HG02981 (cell line): Measurements from ENCODE around the gene IL10.
A peak's percentile ranks its signal among the peaks of the same experiment; 100 is the strongest.
"Not testable (repeated sequence)": the region's sequence is repeated elsewhere in the genome, so short reads cannot be mapped to it uniquely, and the experiment has no call there.

Experiments
- ATAC-seq: cut with Tn5 transposase; IDR thresholded peaks from one replicate; pipeline ENCODE4 v1.9.1; 2021; ENCODE audit warnings: mild to moderate bottlenecking, moderate library complexity; ENCODE audit not compliant: unreplicated experiment

IL10 gene

GRCh38 chr1:206768472-206769303 lies 3.6 kb downstream of the IL10 start:
- ATAC-seq = no peak

DNA sequence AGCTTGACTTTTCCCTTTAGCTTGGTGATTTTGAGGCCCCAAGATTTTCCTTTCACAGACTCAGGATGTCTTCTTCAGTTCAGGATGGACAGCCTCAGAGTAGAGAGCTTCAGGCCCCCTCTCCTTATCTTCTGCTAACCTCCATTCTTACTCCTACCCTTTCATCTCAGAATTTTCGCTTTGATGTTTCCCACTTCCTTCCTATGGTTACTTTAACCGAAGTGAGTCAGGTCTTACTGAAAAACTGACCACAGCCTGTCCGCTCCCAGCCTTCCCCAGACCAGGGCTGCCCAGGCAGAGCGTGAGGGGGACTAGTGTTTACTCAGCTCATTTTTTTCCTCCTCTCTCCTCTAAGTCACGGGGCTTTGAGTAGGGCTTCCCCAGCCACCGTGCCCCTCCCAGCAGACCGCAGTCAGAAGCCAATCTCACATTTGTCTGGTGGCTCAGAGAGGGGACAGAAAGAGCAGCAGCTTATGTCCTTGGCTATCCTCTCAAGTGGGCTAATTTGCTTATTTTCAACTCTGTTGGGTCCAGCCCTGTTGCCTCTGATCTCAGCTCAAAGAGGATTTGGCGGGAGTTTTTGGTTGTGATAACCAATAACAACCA lies 5.9 kb downstream of the IL10 start:
- ATAC-seq = peak; percentile 42

GRCh38 chr1:206765771-206766170 lies 6.5 kb downstream of the IL10 start:
- ATAC-seq = not testable (repeated sequence)

DNA sequence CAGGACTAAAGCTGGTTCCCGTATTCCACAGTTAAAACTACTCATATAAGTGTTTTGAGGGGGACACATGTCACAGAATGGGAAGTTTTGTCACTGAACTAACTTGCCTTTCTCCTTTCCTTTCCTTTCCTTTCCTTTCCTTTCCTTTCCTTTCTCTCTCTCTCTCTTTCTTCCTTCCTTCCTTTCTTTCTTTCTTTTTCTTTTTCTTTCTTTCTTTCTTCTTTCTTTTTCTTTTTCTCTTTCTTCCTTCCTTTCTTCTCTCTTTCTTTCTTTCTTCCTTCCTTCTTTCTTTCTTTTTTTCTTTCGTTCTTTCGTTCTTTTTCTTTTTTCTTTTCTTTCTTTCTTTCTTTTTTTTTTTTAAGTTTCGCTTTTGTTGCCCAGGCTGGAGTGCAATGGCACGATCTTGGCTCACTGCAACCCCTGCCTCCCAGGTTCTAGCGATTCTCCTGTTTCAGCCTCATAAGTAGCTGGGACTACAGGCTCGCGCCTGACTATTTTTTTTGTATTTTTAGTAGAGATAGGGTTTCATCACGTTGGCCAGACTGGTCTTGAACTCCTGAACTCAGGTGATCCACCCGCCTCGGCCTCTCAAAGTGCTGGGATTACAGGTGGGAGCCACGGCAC lies 9.4 kb downstream of the IL10 start:
- not testable (repeated sequence) for ATAC-seq

DNA sequence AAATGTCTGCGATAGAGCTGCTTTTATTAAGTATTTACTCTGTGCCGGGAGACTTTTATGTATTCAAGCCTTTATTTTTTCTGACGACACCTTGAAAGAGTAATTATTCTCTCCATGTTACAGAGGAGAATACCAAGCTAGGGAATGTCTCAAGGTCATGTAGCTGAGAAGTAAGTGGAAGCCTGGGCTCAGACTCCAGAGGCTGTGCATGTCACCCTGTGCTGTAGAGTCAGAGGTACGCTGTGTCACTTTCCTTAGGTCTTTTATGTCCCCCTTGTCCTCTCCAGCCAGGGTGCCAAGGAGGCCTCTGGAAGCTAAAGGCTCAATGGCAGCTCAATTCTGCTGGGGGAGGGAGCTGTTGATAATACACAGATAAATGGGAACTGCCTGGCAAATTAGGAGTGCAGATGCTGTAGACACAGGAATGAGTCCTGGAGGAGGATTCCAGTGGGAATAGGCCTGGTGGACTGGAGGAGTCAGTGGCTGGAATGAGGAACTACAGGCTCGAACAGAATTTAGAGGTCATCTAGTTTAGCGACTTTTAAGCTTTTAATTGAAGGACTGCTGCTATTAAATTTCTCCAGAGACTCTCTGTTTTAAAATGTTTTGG lies 11.0 kb downstream of the IL10 start:
- no peak for ATAC-seq

GRCh38 chr1:206760590-206760989 lies 11.7 kb downstream of the IL10 start:
- ATAC-seq = no peak

DNA sequence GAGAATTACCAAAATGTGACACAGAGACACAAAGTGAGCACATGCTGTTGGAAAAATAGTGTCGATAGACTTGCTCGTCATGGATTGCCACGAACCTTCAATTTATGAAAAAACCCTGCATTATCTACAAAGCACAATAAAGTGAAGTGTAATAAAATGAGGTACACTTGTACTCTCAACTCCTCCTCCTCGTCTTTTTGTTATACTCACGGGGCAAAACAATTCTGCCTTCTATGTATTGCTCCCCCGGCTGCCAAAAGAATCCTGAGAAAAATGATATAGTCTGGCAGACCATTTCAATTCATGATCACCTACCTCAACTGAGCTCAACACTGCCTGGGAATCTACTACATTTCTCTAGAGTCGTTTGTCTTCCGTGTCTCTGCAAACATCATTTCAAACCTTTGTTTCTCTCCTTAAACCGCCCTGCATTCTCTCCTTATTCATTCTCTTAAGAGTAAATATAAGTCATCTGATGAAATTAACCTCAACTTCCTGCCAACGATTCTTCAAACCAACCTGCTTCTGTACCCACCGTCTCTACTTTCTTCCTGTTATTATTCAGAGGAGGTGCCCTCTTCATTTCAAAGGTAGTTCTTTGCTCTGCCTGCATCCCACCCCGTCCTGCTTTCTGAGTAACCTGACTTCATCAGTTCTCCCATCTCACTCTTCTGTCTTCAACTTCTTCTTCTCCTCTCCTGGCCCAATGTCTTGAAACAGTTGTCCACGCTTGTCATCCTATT lies 14.6 kb downstream of the IL10 start:
- no peak for ATAC-seq

DNA sequence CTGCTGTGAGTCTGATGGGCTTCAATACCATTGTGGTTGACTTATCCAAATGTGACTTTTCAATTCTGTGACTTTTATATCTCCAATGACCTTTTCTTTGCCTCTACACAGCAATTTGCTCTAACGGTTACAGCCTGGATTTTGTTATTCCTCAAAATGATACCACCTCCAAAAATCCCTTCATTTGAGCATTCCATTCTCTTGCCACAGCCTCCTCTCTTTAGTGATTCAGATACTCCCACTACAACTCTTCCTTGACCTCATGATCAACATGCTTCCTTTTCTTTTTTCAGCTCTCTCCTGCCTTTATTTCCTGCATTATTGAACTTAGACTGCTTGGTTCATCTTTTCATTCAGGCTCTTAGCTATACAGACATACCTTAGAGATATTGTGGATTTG lies 18.3 kb downstream of the IL10 start:
- ATAC-seq = no peak

DNA sequence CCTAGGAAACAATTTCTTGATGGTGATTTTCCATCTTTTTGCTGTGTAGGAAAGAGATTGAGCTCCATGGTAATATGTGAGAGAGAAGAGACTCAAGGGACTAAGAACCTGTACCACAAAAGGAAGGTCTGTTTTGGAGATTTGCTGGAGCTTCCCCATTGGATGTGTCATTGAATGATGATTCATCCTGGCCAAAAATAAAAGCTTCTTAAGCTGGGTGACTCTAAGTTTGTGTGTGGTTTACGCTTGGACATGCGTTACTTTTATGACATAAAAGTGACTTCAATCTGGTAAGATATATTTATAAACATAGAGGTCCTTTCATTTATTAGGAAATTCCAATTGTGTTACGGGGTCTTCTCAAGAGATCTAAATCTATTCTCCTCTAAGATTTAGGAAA lies 19.2 kb downstream of the IL10 start:
- no peak for ATAC-seq

GRCh38 chr1:206752481-206752880 lies 19.8 kb downstream of the IL10 start:
- no peak for ATAC-seq

GRCh38 chr1:206751891-206752290 lies 20.4 kb downstream of the IL10 start:
- ATAC-seq = no peak

DNA sequence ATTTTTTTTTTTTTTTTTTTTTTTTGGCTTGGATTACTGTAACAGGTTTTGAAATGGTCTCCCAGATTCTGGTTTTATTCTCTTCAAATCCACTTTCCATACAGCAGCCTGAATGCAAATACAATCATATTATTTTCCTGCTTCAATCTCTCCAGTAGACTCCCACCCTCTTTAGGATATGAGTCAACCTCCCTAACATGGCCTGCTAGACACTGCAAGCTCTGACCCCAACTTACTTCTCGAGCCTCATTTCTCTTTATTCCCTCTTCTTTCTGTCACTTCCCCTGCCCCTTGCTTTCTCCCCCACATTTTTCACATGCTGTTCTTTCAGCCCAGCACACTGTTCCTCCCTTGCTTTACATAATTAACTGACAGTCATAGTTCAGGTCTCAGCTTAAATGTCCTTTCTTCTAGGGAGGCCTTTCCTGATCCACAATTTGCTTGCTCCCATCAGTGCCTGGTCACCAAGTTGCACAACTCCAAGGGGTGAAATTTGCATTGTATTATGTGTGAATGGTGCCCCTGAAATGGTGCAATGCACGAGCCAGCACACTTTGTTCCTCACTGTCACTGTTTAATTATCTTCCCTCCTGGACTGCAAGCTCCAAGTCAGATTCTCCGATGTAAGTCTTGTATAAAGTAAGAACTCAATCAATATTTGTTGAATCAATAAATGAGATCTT lies 23.8 kb downstream of the IL10 start:
- ATAC-seq = no peak

- no peak for ATAC-seq
Measured at GRCh38 chr1:206745301-206745700, 27.0 kb downstream of the IL10 start.

GRCh38 chr1:206744683-206745082 lies 27.6 kb downstream of the IL10 start:
- ATAC-seq = no peak

DNA sequence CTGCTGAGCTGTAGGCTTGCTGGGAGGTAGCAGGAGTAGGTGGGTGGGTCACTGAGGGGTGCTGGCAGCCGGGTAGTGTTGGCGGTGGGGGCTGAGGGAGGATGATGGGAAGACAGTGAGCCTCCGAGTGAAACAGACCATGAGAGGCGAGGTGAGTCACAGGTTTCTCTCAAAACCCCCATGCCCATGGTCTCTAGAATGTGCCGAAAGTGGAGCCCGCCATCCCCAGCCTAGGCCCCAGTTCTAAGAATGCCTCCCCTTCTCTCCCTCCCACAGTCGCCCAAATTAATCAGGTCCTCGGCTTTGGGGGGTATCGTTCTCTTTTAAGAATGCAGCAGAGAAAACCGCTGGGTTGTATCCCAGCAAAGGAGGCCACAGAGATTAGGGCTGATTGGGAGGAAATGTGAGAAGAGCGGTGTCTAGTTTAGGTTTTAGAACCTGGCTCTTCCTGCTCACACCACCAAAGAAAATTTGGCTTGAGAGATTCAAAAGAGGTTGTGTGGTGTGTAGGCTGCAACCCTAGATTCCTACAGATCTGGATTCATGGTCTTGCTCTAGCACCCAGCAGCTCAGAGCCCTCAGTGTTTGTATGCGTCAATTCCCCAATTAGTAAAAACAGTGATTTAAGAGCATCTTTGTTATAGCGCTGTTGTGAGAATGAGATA lies 29.4 kb downstream of the IL10 start:
- ATAC-seq = no peak

DNA sequence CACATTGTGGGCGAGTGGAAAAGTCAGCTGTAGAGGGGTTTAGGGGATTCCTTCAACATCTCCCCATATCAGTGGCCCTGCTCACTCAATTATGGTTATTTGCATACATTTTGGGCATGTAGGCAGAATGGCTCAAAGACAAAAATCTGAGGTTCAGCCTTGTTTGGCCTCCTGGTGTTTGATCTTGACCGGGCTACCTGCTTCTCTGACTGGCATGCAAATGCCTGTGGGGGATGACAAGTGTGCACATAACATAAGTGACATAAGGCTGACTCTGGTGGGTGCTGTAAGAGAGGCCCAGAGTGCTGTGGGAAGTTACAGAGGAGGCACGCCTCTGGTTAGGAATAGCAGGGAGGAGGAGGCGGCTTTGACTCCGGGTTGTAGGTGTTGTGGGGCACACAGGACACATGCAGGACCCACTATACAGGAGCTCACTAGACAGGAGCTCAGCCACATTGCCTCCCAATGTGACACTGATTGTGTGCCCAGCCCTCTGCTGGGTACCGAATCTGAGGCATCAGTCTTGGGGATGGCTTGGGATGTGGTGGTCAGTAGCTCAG lies 31.1 kb downstream of the IL10 start:
- ATAC-seq = no peak

GRCh38 chr1:206739411-206740076 lies 32.8 kb downstream of the IL10 start:
- peak; percentile 86 for ATAC-seq

DNA sequence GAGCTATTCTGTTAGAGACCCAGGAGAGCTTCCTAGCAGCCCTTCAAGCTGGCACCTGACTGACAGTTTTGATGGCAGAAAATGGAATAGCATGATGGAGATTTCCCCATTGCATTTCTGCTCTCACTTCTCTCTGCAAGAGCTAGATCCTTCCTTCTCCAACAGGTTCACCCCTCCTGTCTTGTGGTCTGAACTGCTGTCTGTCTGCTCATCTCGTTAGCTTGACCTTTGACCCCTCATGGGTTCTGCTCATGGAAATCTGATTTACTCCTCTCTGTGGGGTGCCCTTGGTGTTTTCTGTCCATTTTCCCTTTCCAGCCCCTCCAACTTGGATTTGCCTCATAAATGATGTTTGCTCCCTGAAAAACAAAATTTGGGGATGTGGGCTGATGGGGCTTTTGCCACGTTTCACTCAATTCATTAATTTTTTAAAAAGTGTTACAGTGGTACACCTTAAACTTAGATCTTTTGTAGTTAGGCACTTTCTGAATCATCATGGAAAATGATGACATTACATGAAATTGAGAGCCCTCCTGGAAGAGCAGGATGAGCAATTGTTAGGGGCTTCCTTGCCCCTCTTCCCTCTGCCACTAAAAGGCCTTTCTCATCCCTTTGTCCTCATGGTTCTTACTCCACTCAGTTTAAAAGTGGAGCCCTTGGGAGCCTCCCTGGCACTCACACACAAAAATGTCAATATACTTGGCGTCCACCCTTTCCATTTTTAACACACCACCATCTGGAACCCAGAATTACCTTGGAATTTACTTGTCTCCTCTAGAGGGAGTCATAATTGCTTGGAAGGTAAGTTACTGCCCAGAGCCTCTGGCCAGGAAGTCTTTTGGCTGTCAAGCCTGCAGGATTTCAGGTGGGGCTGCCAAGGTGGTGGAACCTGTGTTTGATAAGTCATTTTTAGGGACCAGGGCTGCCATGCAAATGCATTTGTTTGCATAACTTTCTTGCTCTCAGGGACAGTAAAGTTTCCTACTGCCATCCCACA lies 33.6 kb downstream of the IL10 start:
- no peak for ATAC-seq
